AG08395 (cell line): Measurements from ENCODE around the gene APLP2.
"Not testable (repeated sequence)": the region's sequence is repeated elsewhere in the genome, so short reads cannot be mapped to it uniquely, and the experiment has no call there.

Source experiments
- DNase-seq: peaks from one replicate; pipeline ENCODE4 v3.0.0; 2012; ENCODE audit warnings: mixed read lengths, low spot score

The APLP2 gene

GRCh38 chr11:130061017-130061416 lies 8.7 kb upstream of the APLP2 start:
- DNase-seq = no peak

- DNase-seq = no peak
Observed at GRCh38 chr11:130062026-130062425, 7.7 kb upstream of the APLP2 start.

- DNase-seq = no peak
Observed at GRCh38 chr11:130063451-130063850, 6.2 kb upstream of the APLP2 start.

- no peak for DNase-seq
Observed at GRCh38 chr11:130064596-130064995, 5.1 kb upstream of the APLP2 start.

- no peak for DNase-seq
Observed at GRCh38 chr11:130066338-130066737, 3.4 kb upstream of the APLP2 start.

GRCh38 chr11:130068546-130068985 lies 1.1 kb upstream of the APLP2 start:
- no peak for DNase-seq

GRCh38 chr11:130068986-130069658 lies 572 bp upstream of the APLP2 start:
- DNase-seq = peak; percentile 90

- DNase-seq = peak; percentile 27
Observed at GRCh38 chr11:130070109-130070845, 583 bp downstream of the APLP2 start.

GRCh38 chr11:130070846-130071200 lies 1.1 kb downstream of the APLP2 start:
- DNase-seq = peak; percentile 21

GRCh38 chr11:130071211-130071712 lies 1.6 kb downstream of the APLP2 start:
- DNase-seq = peak; percentile 37

GRCh38 chr11:130074736-130075135 lies 5.0 kb downstream of the APLP2 start:
- no peak for DNase-seq

- DNase-seq = no peak
Observed at GRCh38 chr11:130076778-130077481, 7.2 kb downstream of the APLP2 start.

GRCh38 chr11:130077671-130078070 lies 8.0 kb downstream of the APLP2 start:
- no peak for DNase-seq

GRCh38 chr11:130078080-130078479 lies 8.4 kb downstream of the APLP2 start:
- DNase-seq = no peak

- DNase-seq = no peak
Observed at GRCh38 chr11:130085671-130086290, 16.1 kb downstream of the APLP2 start.

GRCh38 chr11:130086669-130087068 lies 17.0 kb downstream of the APLP2 start:
- no peak for DNase-seq

- no peak for DNase-seq
Observed at GRCh38 chr11:130087294-130087926, 17.7 kb downstream of the APLP2 start.

GRCh38 chr11:130088217-130088616 lies 18.5 kb downstream of the APLP2 start:
- DNase-seq = no peak

- no peak for DNase-seq
Observed at GRCh38 chr11:130088919-130089673, 19.4 kb downstream of the APLP2 start.

GRCh38 chr11:130089674-130090073 lies 20.0 kb downstream of the APLP2 start:
- no peak for DNase-seq

GRCh38 chr11:130090517-130090916 lies 20.8 kb downstream of the APLP2 start:
- not testable (repeated sequence) for DNase-seq
